HUES6 (cell line): ENCODE measurements around the gene TP53BP2.
A peak's percentile ranks its signal among the peaks of the same experiment; 100 is the strongest.

Experiments used
- H3K27ac ChIP-seq: 2 replicates; pipeline ENCODE4 v1.7.0; 2013; ENCODE audit warnings: low read depth, mild to moderate bottlenecking, low read length, inconsistent platforms
- H3K27me3 ChIP-seq: 2 replicates; pipeline ENCODE4 v1.6.1; 2013; ENCODE audit warnings: low read length; ENCODE audit not compliant: control insufficient read depth, insufficient read depth
- H3K36me3 ChIP-seq: 2 replicates; pipeline ENCODE4 v1.6.1; 2013; ENCODE audit warnings: low read length; ENCODE audit not compliant: control insufficient read depth, insufficient read depth
- H3K4me1 ChIP-seq: 2 replicates; pipeline ENCODE4 v1.6.1; 2013; ENCODE audit warnings: low read length; ENCODE audit not compliant: control insufficient read depth, insufficient read depth
- H3K4me3 ChIP-seq: 2 replicates; pipeline ENCODE4 v1.5.1; 2013; ENCODE audit warnings: low read depth, low read length
- H3K9ac ChIP-seq: one replicate; pipeline ENCODE4 v1.6.1; 2013; ENCODE audit warnings: mild to moderate bottlenecking, low read length
- H3K9me3 ChIP-seq: 2 replicates; pipeline ENCODE4 v1.6.1; 2013; ENCODE audit warnings: low read depth, low read length; ENCODE audit not compliant: control insufficient read depth, insufficient read depth

The TP53BP2 gene

GRCh38 chr1:223774134-223774814, 71.5 kb downstream of the TP53BP2 start:
- Histone ChIP-seq H3K4me3 (no peak overlapping the region), H3K36me3 (peaks cover 86% of the 10 kb centered on the region), H3K9me3 (no peaks in the 10 kb centered on the region), H3K9ac (no peak overlapping the region), H3K4me1 (peaks cover 30% of the 10 kb centered on the region), H3K27ac (no peak overlapping the region), H3K27me3 (no peaks in the 10 kb centered on the region)

GRCh38 chr1:223772771-223773160, 73.0 kb downstream of the TP53BP2 start:
- H3K4me1 ChIP-seq, result peaks cover 30% of the 10 kb centered on the region

GRCh38 chr1:223771814-223772770, 73.7 kb downstream of the TP53BP2 start:
- Histone ChIP-seq H3K36me3 (peaks cover 72% of the 10 kb centered on the region), H3K4me3 (peak overlapping the region; percentile 23; the same call in 1 of the 2 replicates), H3K27ac (peak overlapping the region; percentile 77; the same call in 1 of the 2 replicates), H3K4me1 (peaks cover 30% of the 10 kb centered on the region), H3K9me3 (no peaks in the 10 kb centered on the region), H3K27me3 (no peaks in the 10 kb centered on the region), H3K9ac (peak overlapping the region; percentile 61)

More at GRCh38 chr1:223772771-223773160, 73.0 kb downstream of the TP53BP2 start:
- Histone ChIP-seq H3K4me3 (no peak overlapping the region), H3K9ac (peak overlapping the region; percentile 49), H3K36me3 (peaks cover 77% of the 10 kb centered on the region), H3K27me3 (no peaks in the 10 kb centered on the region), H3K9me3 (no peaks in the 10 kb centered on the region), H3K27ac (peak overlapping the region; percentile 77; the same call in 1 of the 2 replicates)

GRCh38 chr1:223771469-223771813, 74.3 kb downstream of the TP53BP2 start:
- peak overlapping the region; percentile 77; the same call in 1 of the 2 replicates for H3K27ac ChIP-seq
- H3K4me3 ChIP-seq, result peak overlapping the region; percentile 23; the same call in 1 of the 2 replicates
- peaks cover 68% of the 10 kb centered on the region for H3K36me3 ChIP-seq
- no peaks in the 10 kb centered on the region for H3K9me3 ChIP-seq
- peaks cover 28% of the 10 kb centered on the region for H3K4me1 ChIP-seq
- H3K9ac ChIP-seq, result peak overlapping the region; percentile 61
- H3K27me3 ChIP-seq, result no peaks in the 10 kb centered on the region

- Histone ChIP-seq H3K36me3 (peaks cover 68% of the 10 kb centered on the region), H3K9me3 (no peaks in the 10 kb centered on the region), H3K9ac (no peak overlapping the region), H3K27ac (no peak overlapping the region), H3K4me1 (peaks cover 23% of the 10 kb centered on the region), H3K4me3 (no peak overlapping the region), H3K27me3 (no peaks in the 10 kb centered on the region)
Observed at GRCh38 chr1:223770621-223771315, 75.0 kb downstream of the TP53BP2 start.

- H3K27ac ChIP-seq, result no peak overlapping the region
- H3K9me3 ChIP-seq, result no peaks in the 10 kb centered on the region
- H3K4me1 ChIP-seq, result peaks cover 10% of the 10 kb centered on the region; the same call in 1 of the 2 replicates
- peaks cover 73% of the 10 kb centered on the region for H3K36me3 ChIP-seq
- no peak overlapping the region for H3K9ac ChIP-seq
- H3K4me3 ChIP-seq, result no peak overlapping the region
- no peaks in the 10 kb centered on the region for H3K27me3 ChIP-seq
Observed at GRCh38 chr1:223765719-223766340, 79.9 kb downstream of the TP53BP2 start.

- Histone ChIP-seq H3K9ac (peak overlapping the region; percentile 31), H3K4me3 (no peak overlapping the region), H3K36me3 (peaks cover 73% of the 10 kb centered on the region), H3K27me3 (no peaks in the 10 kb centered on the region), H3K9me3 (no peaks in the 10 kb centered on the region), H3K27ac (no peak overlapping the region), H3K4me1 (peaks cover 8% of the 10 kb centered on the region; the same call in 1 of the 2 replicates)
Observed at GRCh38 chr1:223765036-223765718, 80.6 kb downstream of the TP53BP2 start.

- Histone ChIP-seq H3K9me3 (no peaks in the 10 kb centered on the region), H3K4me3 (no peak overlapping the region), H3K27ac (no peak overlapping the region), H3K36me3 (peaks cover 69% of the 10 kb centered on the region), H3K27me3 (no peaks in the 10 kb centered on the region), H3K4me1 (peaks cover 8% of the 10 kb centered on the region; the same call in 1 of the 2 replicates), H3K9ac (no peak overlapping the region)
Observed at GRCh38 chr1:223763881-223764280, 81.9 kb downstream of the TP53BP2 start.

GRCh38 chr1:223763251-223763650, 82.5 kb downstream of the TP53BP2 start:
- H3K9ac ChIP-seq, result no peak overlapping the region
- no peak overlapping the region for H3K27ac ChIP-seq
- no peaks in the 10 kb centered on the region for H3K27me3 ChIP-seq
- peaks cover 69% of the 10 kb centered on the region for H3K36me3 ChIP-seq
- peaks cover 8% of the 10 kb centered on the region; the same call in 1 of the 2 replicates for H3K4me1 ChIP-seq
- no peak overlapping the region for H3K4me3 ChIP-seq
- H3K9me3 ChIP-seq, result no peaks in the 10 kb centered on the region

- no peak overlapping the region for H3K9ac ChIP-seq
- no peak overlapping the region for H3K27ac ChIP-seq
- H3K9me3 ChIP-seq, result no peaks in the 10 kb centered on the region
- H3K27me3 ChIP-seq, result no peaks in the 10 kb centered on the region
- H3K4me3 ChIP-seq, result no peak overlapping the region
- peaks cover 8% of the 10 kb centered on the region; the same call in 1 of the 2 replicates for H3K4me1 ChIP-seq
- peaks cover 78% of the 10 kb centered on the region for H3K36me3 ChIP-seq
Observed at GRCh38 chr1:223761411-223761810, 84.3 kb downstream of the TP53BP2 start.
